Gastrocnemius medialis (tissue), 4 donors: ENCODE measurements around the gene LPA.
"Not testable (repeated sequence)": the region's sequence is repeated elsewhere in the genome, so short reads cannot be mapped to it uniquely, and the experiment has no call there.

Source experiments
- CTCF ChIP-seq, 5 experiments: fragments of 450-650 bp in 3 of 5; fragments of 200-600 bp in 2 of 5; sonication (generic) in 2 of 5; IDR thresholded peaks in 4 of 5; conservative IDR thresholded peaks in 1 of 5; 1 replicate in 4 of 5; 2 replicates in 1 of 5; pipeline ENCODE4 v1.5.1; 2016 to 2019; ENCODE audit warnings: antibody characterized with exemption in 5 of 5, mild to moderate bottlenecking in 3 of 5, moderate library complexity in 3 of 5
- POLR2A ChIP-seq, 2 donors: fragments of 450-650 bp; IDR thresholded peaks; one replicate each; pipeline ENCODE4 v1.6.1; 2017; ENCODE audit warnings: antibody characterized with exemption in 2 of 2, mild to moderate bottlenecking in 2 of 2, moderate library complexity in 2 of 2

- not testable (repeated sequence) for TF ChIP-seq POLR2A (IDR thresholded peaks at IDR 0.05); CTCF (IDR thresholded peaks at IDR 0.05 in 4 of 5, conservative IDR thresholded peaks at IDR 0.05 in 1 of 5)
Observed at GRCh38 chr6:160695622-160696021, 31.5 kb upstream of the LPA start.
